SKM-1 treated with dmso at 0.1 percent for 144 hours (cell line): ENCODE results near the gene GPR183.

Source experiments
- DNase-seq: peaks from one replicate; lab custom pipeline; 2025; ENCODE audit not compliant: unreplicated experiment; lab: John Stamatoyannopoulos, UW

GPR183 gene

DNA sequence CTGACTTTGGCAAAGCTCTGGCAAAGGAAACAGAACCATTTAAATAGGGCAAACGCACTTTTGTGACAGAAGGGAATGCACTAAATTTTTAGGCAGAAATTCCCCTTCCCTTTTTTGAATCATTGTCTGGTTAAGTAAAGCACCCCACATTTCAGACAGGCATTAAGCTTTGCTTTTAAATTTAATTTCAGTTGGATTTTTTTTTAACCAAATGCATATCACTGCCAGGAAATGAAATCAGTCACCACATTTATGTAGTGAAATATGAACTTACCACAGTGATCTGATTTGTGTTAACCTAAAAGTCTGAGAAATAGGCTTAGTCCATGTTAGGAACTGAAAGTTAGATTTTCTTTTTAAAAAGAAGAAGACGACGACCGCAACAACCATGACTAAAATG is 10.8 kb downstream of the GPR183 start:
- DNase-seq = no peak

GRCh38 chr13:99295488-99296252 is 11.5 kb downstream of the GPR183 start:
- no peak for DNase-seq

DNA sequence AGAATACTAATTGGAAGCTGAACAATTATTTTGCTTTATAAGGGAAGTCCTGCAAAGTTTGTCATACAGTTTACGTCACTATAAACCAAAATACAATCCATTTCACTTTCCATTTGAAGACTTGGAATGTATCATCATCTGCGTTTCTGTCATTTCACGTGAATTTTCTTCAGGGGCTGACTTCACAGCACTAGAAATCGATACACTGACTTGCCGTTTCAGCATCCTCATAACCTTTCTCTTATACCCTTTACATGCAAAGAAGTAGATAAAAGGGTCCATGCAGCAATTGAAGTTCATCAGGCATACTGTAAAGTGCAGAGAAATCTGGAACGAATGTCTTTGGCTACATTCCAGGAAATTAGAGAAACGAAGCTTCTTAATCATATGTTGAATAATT is 12.2 kb downstream of the GPR183 start:
- no peak for DNase-seq

DNA sequence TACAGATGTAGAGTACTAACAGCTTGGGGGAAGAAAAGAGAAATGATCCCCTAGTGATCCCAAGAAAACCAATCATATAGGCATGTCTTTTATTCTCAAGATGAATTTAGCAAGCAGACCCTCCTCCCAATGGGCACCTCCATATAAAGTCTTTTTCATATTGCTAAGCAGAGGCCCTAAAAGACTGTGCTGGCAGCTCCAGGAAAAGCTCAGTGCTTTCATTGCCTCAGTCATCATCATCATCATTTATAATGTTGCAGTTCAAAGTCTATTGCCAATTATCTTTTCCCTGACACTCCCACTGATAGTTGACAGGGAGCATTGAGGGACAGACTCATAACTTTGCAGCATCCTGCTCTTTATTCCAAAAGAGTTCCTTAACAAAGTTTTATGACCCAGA is 13.0 kb downstream of the GPR183 start:
- DNase-seq = no peak

DNA sequence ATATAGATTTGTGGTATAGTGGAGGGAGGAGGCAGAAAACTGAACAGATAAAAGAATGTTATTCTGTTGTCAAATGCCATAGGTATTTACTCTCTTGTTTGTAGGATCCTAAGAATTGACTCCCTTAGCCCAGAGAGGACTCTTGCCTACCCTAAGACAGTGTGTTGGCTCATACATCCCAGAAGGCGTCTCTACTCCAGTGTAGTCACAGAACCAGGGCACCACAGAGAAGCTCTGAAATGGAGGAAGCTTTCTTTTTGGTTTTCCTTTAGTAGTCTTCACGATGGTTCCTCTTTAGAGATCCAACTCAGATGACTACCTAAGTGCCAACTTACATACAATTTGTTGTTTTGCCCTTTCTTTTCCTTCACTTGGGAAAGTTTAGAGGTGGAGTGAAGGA is 14.0 kb downstream of the GPR183 start:
- DNase-seq = peak; percentile 8

- no peak for DNase-seq
Observed at GRCh38 chr13:99290894-99291293, 16.3 kb downstream of the GPR183 start.

- DNase-seq = no peak
Observed at GRCh38 chr13:99289674-99290337, 17.4 kb downstream of the GPR183 start.

GRCh38 chr13:99289271-99289670 is 17.9 kb downstream of the GPR183 start:
- no peak for DNase-seq

- no peak for DNase-seq
Observed at GRCh38 chr13:99288089-99288488, 19.1 kb downstream of the GPR183 start.

DNA sequence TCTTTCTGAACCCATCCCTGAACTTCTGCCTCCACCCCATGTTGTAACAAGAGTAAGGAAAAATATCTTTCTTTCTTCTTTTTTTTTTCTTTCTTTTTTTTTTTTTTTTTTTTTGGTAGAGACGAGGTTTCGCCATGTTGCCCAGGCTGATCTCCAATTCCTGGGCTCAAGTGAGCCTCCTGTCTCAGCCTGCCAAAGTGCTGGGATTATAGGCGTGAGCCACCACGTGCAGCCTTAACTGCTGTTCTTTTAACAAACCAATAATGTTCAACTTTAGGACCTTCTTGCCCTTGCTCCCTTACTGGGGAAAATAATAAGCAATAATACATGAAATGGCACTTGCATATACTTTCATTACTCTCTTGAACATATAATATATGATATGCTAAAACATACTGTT is 19.6 kb downstream of the GPR183 start:
- DNase-seq = no peak

GRCh38 chr13:99285432-99286182 is 21.6 kb downstream of the GPR183 start:
- no peak for DNase-seq

- DNase-seq = no peak
Observed at GRCh38 chr13:99282264-99283231, 24.7 kb downstream of the GPR183 start.

GRCh38 chr13:99281811-99282263 is 25.4 kb downstream of the GPR183 start:
- peak; percentile 93 for DNase-seq

DNA sequence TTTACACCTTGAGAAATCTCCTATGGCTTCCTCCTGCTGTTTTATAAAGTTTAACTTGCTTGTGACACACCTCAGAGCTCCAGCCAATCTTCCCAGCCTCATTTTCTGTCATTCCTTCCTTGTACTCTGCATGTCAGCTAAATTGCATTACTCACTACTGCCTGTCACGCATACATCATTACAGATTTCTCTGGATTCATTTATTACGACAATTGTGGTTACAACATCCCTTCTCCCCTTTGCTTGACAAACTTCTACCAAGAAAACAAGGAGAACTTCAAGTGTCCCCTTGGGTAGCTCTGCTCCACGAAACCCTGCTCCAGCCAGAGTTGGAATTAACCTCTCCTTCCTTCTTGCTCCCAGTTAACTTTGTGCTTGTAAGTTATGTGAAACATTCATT is 27.0 kb downstream of the GPR183 start:
- no peak for DNase-seq

DNA sequence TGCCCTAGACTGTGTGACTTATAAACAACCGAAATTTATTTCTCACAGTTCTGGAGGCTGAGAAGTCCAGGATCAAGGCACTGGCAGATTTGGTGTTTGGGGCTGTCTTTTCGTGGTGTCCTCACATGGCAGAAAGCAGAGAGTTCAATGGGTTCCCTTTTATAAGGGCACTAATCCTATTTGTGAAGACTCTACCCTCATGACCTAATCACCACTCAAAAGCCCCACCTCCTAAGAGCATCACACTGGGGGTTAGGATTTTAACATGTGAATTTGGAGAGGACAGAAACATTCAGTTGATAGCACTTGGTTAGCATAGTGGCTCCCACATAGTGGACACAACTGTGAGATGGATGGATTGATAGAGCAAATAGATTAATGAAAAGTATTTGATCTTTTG is 27.6 kb downstream of the GPR183 start:
- DNase-seq = no peak

GRCh38 chr13:99278843-99279242 is 28.4 kb downstream of the GPR183 start:
- DNase-seq = no peak

DNA sequence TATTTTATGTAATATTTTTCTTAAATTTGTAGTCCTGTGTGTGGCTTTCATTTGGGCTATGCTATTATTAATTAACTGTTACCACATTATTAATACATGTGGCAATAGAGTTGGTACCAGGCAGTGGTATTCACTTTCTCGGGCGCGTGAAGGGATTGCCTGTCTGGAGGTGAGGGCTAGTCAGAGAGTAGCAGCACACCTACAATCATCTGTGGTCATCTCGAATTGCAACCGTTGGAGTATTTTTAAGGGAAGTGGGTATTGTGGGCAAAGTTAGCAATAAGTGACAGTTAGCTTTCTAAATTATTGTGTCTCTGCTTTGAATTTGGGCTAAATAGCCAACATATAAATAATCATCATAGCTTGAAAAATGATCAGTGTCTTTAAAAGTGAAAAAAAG is 29.0 kb downstream of the GPR183 start:
- DNase-seq = peak; percentile 48

- peak; percentile 84 for DNase-seq
Observed at GRCh38 chr13:99277629-99278028, 29.6 kb downstream of the GPR183 start.

DNA sequence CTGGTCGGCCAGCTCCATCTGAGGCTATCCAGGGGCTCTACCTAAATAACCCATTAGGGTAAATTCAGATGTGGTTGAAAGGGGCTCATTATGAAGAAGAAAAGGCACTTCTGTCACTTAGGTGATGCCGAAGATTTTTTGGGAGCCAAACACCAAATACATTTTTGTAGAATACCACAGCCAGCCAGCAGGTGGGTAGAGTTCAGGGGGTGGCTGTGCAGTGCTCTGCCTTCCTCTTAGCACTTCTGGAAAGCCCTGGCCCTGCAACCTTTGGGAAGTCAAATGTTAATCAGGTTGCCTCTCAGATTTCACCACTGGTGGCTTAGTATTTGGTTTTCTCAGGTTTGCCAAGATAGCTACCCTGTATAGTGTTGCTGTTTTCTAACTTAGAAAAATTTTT is 30.5 kb downstream of the GPR183 start:
- peak; percentile 12 for DNase-seq

DNA sequence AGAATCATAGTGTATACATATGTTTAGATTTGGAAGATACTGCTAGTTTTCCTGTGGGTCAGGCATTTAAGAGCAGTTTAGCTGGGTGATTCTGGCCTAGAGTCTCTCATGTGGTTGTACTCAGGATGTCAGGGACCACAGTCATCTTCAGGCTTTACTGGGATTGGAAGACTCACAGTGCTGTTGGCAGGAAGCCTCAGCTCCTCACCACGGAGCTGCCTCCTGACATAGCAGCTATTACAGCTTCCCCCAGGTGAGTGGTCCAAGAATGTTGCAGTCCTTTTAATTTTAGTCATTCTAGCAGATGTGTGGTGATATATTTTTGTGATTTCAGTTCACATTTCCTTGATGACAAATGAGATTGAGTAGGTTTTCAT is 32.1 kb downstream of the GPR183 start:
- DNase-seq = no peak

DNA sequence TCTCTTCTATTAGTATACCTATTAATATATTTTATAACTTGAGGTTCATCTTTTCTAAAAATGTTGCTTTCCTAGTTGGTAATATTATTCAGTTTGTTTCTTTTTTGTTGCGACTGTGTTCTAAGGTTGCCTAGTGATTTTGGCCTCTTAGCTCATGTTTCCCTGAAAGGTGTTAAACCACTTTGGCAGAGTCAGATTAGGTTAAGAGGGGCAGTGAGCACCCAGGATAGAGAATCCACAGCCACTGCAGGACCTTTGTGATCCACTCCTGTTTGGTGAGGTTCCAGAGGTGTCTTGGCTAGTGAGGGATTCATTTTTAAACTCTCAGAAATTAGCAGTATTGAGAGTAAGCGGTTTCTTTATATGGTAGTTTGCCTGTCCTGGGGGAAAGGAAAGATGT is 34.1 kb downstream of the GPR183 start:
- DNase-seq = no peak
